Psoas muscle (tissue), 8 donors: ENCODE results near the gene RASGRF2. TPM values are rescaled to one million over a fixed set of nuclear protein-coding genes. Genes with fewer than 3 reads are reported as not detected.

Experiments
- ATAC-seq, 4 donors: fragments of 200-7000 bp; cut with Tn5 transposase; one replicate each; pipeline ENCODE4 v1.9.1; 2020; ENCODE audit warnings: moderate library complexity in 3 of 4, mild to moderate bottlenecking in 2 of 4
- DNase-seq, 2 donors: peaks; one replicate each; pipeline ENCODE4 v3.0.0-alpha.2; 2020
- H3K27ac ChIP-seq: fragments of 200-600 bp; one replicate; pipeline ENCODE4 v1.8.0; 2022
- H3K27me3 ChIP-seq, 3 donors: fragments of 200-600 bp in 1 of 3; one replicate each; pipeline versions ENCODE4 v1.6.1 to v1.8.0; 2013 to 2022; ENCODE audit warnings: low read length in 2 of 3, mild to moderate bottlenecking in 2 of 3, moderate library complexity in 1 of 3; ENCODE audit not compliant: insufficient read depth in 3 of 3
- H3K36me3 ChIP-seq, 2 donors: fragments of 200-600 bp in 1 of 2; one replicate each; pipeline versions ENCODE4 v1.6.1 to v1.8.0; 2013 to 2022; ENCODE audit warnings: low read depth in 1 of 2, mild to moderate bottlenecking in 1 of 2, moderate library complexity in 1 of 2; ENCODE audit not compliant: insufficient read depth in 1 of 2
- H3K4me1 ChIP-seq: fragments of 200-600 bp; one replicate; pipeline ENCODE4 v1.8.0; 2022
- H3K4me3 ChIP-seq: fragments of 200-600 bp; one replicate; pipeline ENCODE4 v1.8.0; 2022; ENCODE audit warnings: mild to moderate bottlenecking
- H3K9me3 ChIP-seq: fragments of 200-600 bp; one replicate; pipeline ENCODE4 v1.8.0; 2022
- WGBS, 3 donors: extraction: QIAGEN DNeasy Blood & Tissue Kit; methylation state at CpG; one replicate each; pipeline versions ENCODE4 v1.1.6 to v1.1.7; 2013; 5-methylcytosine and 5-hydroxymethylcytosine counted together
- intact Hi-C, 2 donors: fragments of 100-400 bp; cut with DNase I; formaldehyde crosslinking; loops; one replicate each; pipeline versions ENCODE4 v1.11.0 to v1.14.2; 2022
- polyA plus RNA-seq, 3 donors: library from polyadenylated mRNA; stranded (reverse); fragments of 200-250 nt; gene quantifications; one replicate each; pipeline ENCODE4 v1.2.3, GENCODE V29; 2013
- total RNA-seq, 4 donors: library from RNA; stranded (reverse); fragmentation: NEBNext Ultra II Directional in 2 of 4; extraction: Animal tissue kit (Norgen Biotek cat#: 25700) in 2 of 4; gene quantifications; one replicate each; pipeline versions ENCODE4 v1.2.1 to v1.2.4, GENCODE V29; 2021 to 2023
- TF ChIP-seq, protein P1 (sequence below): fragments of 200-600 bp; IDR thresholded peaks from one replicate; pipeline ENCODE4 v1.8.0; 2022; ENCODE audit warnings: antibody characterized with exemption
- donor health status: healthy with polysubstance abuse.
- donor health status: DM: no; HTN: no; CAD: no; lungs with moderate emphysema.
- donor health status: Bipolar disorder and iron deficiency.
- donor health status: healthy.
- donor health status: DM: yes; HTN: yes; CAD: no.
- donor health status: DM: no; HTN: no; CAD: no.
- donor health status: DM: no; HTN: no; CAD: no.
- donor health status: DM: yes; HTN: yes; CAD: no.

Gene RASGRF2
- total and polyA plus RNA-seq, 7 donors: 2.0 to 6.2 (median 3.2) TPM

DNA sequence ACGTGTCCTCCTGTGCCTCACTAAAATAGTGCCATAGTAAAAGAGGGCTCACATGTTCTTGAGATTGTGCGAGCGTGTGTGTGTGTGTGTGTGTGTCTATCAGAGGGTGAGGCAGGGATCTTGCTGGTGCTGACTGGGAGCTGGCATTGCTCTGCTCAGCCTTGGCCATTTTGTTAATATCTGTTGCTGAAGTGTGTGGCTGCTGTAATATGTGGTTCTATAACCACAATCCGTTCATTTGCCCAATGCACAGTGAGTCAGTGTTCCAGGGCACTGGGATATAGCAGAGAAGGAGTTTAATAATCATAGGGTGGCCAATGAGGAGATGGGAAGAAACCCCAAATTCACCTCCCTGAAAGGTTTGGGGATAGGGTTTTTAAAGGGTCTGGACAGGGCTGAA is 61.3 kb downstream of the RASGRF2 start:
- H3K36me3 ChIP-seq: no peaks in the 10 kb centered on the region
- H3K9me3 ChIP-seq: no peaks in the 10 kb centered on the region
- intact Hi-C loops: no loop called here
- no peak overlapping the region for H3K27ac ChIP-seq
- no peak overlapping the region for H3K4me3 ChIP-seq
- TF ChIP-seq, protein P1, sequence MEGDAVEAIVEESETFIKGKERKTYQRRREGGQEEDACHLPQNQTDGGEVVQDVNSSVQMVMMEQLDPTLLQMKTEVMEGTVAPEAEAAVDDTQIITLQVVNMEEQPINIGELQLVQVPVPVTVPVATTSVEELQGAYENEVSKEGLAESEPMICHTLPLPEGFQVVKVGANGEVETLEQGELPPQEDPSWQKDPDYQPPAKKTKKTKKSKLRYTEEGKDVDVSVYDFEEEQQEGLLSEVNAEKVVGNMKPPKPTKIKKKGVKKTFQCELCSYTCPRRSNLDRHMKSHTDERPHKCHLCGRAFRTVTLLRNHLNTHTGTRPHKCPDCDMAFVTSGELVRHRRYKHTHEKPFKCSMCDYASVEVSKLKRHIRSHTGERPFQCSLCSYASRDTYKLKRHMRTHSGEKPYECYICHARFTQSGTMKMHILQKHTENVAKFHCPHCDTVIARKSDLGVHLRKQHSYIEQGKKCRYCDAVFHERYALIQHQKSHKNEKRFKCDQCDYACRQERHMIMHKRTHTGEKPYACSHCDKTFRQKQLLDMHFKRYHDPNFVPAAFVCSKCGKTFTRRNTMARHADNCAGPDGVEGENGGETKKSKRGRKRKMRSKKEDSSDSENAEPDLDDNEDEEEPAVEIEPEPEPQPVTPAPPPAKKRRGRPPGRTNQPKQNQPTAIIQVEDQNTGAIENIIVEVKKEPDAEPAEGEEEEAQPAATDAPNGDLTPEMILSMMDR: no peak
- DNase-seq (no peak), ATAC-seq (no peak)
- WGBS, 3 donors: 75 to 86% (median 86%) methylated on average over 4 of the region's 4 CpGs
- H3K27me3 ChIP-seq: peaks cover 0 to 5% (median 0%) of the 10 kb centered on the region in 3 donors
- H3K4me1 ChIP-seq: no peaks in the 10 kb centered on the region

DNA sequence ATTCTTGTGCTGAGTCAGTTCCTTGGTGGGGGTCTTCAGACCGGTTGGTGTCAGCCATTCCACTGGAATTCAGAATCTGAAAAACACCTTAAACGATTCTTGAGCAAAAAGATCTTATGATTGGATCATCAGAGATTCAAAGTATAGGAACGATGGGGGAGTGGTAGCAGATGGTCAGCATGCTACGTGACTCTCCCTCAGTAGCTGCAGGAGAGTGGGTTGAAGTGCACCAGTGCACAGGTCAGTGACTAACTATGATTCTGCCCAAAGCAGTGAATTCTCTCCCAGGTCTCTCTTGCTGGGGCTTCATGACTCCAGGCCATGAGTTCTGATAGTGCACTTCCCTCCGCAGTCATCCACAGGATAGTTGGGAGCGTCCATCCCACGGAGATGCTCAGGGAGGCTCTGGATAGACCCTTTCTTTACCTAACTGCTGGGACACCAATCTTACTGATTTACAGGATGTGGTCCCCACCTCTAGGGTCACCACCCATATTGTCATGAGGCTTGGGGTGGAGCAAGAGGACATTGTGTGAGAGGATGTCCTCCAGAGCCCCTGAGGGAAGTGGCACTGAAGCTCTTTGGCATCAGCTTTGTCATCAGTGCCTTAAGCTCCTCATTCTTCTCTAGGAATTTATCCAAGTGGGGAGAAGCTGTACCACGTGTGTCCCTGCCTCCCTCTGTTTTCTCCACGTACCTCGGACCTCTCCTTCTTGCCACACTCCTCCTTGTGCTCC is 62.0 kb downstream of the RASGRF2 start:
- H3K27ac ChIP-seq: no peak overlapping the region
- ATAC-seq: no peak

DNA sequence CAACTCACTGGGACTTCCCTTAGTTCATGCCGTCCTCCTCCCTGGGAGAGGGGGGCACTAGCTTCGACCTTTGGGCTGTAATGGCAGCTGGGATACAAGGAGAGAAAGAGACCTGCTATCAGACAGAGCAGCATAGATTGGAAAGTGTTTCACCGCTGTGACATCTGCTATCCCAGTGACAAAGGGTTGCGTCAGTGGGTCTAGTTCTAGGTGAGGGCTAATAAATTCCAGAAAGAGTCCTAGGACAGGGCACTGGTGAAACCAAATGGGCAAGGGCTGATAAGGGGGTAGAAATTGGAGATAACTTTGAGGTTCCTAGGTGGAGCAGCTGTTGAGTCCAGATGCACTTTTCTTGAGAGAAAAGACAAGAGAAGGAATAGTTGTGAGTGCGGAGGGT is 62.5 kb downstream of the RASGRF2 start:
- Histone ChIP-seq H3K9me3 (no peaks in the 10 kb centered on the region), H3K27me3 (peaks cover 0 to 5% (median 0%) of the 10 kb centered on the region in 3 donors), H3K4me1 (no peaks in the 10 kb centered on the region), H3K4me3 (no peak overlapping the region), H3K27ac (no peak overlapping the region), H3K36me3 (no peaks in the 10 kb centered on the region)
- TF ChIP-seq, protein P1: no peak
- DNase-seq (no peak), ATAC-seq (no peak)
- intact Hi-C loops: no loop called here
- WGBS, 3 donors: 75 to 88% (median 82%) methylated on average over 5 of the region's 5 CpGs

More for the DNA sequence above, 62.0 kb downstream of the RASGRF2 start:
- Histone ChIP-seq H3K27me3 (peaks cover 0 to 5% (median 0%) of the 10 kb centered on the region in 3 donors), H3K36me3 (no peaks in the 10 kb centered on the region), H3K4me3 (no peak overlapping the region), H3K4me1 (no peaks in the 10 kb centered on the region), H3K9me3 (no peaks in the 10 kb centered on the region)
- no peak for DNase-seq
- intact Hi-C loops: no loop called here
- 70 to 77% (median 75%) methylated on average over 10 of the region's 10 CpGs for WGBS, 3 donors
- TF ChIP-seq, protein P1: no peak

DNA sequence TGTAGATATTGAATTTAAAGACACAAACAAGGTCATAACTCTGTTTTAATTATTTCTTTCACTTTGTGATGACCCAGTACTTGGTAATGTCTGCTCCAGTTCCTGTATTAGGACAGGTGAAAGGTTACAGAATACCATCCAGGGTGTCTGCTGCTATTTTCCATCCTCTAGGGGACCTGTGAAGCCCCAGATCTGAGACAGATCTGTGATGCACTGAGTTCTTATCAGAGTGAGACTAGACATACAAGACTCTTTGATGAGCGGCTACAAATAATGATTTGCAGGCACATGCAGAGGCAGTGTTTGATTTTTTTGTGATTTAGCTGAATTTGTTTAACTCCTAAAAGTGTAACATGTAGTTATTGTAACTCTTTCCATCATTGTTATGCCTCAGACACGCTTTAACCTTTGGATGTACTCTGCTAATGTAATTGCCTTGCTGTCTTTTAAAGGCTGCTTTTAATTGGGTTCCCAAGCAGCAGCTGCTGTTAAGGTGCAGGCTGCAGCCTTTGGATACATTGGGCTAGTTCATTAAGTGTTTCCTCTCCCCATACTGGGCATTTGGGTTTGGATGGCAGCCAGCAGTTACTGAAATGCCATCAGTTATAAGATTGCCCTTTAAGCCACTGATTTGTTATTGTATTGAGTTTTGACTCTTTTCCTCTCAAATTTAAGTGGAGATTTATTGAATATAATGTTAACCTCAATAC is 63.3 kb downstream of the RASGRF2 start:
- ATAC-seq: no peak
- Histone ChIP-seq H3K4me1 (no peaks in the 10 kb centered on the region), H3K27me3 (peaks cover 0 to 5% (median 0%) of the 10 kb centered on the region in 3 donors), H3K4me3 (no peak overlapping the region), H3K27ac (no peak overlapping the region), H3K9me3 (no peaks in the 10 kb centered on the region), H3K36me3 (no peaks in the 10 kb centered on the region)
- intact Hi-C loops: no loop called here
- TF ChIP-seq, protein P1: no peak
- DNase-seq: no peak
- 65 to 68% (median 65%) methylated on average over 2 of the region's 2 CpGs for WGBS, 3 donors
